ENCODE data around the gene TUBGCP4.

DNA sequence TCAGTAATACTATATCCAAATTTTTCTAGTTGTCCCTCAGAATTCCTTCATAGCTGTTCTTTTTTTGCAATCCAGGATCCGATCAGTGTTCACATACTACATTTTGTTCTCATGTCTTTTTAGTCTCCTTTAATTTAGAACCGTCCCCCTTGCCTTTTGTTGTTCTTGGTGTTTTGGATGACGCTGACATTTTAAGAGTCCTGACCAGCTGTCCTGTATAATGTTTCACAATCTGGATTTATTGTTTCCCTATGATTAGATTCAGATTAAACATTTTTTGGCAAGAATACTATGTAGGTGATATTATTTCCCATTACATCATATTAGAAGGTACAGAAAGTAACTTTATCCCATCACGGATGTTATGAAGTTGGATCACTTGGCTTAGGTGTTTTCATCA lies 11.4 kb downstream of the TUBGCP4 start:
- TF ChIP-seq, protein P1, sequence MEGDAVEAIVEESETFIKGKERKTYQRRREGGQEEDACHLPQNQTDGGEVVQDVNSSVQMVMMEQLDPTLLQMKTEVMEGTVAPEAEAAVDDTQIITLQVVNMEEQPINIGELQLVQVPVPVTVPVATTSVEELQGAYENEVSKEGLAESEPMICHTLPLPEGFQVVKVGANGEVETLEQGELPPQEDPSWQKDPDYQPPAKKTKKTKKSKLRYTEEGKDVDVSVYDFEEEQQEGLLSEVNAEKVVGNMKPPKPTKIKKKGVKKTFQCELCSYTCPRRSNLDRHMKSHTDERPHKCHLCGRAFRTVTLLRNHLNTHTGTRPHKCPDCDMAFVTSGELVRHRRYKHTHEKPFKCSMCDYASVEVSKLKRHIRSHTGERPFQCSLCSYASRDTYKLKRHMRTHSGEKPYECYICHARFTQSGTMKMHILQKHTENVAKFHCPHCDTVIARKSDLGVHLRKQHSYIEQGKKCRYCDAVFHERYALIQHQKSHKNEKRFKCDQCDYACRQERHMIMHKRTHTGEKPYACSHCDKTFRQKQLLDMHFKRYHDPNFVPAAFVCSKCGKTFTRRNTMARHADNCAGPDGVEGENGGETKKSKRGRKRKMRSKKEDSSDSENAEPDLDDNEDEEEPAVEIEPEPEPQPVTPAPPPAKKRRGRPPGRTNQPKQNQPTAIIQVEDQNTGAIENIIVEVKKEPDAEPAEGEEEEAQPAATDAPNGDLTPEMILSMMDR (conservative IDR thresholded peaks at IDR 0.05; ENCODE audit: low read depth, low read length) = no peak
- no peak for TF ChIP-seq RFX5 (IDR thresholded peaks at IDR 0.05; ENCODE audit: low read depth, low read length)
- TF ChIP-seq RAD21 (IDR thresholded peaks at IDR 0.05; ENCODE audit: low read length) = no peak
- TF ChIP-seq FOS (IDR thresholded peaks at IDR 0.05; ENCODE audit: low read depth, low read length) = no peak
- TF ChIP-seq POLR2A (IDR thresholded peaks at IDR 0.05; ENCODE audit: low read depth, low read length) = no peak
- TF ChIP-seq CEBPB (IDR thresholded peaks at IDR 0.05; ENCODE audit: low read depth, low read length) = no peak
- TF ChIP-seq, protein P2, sequence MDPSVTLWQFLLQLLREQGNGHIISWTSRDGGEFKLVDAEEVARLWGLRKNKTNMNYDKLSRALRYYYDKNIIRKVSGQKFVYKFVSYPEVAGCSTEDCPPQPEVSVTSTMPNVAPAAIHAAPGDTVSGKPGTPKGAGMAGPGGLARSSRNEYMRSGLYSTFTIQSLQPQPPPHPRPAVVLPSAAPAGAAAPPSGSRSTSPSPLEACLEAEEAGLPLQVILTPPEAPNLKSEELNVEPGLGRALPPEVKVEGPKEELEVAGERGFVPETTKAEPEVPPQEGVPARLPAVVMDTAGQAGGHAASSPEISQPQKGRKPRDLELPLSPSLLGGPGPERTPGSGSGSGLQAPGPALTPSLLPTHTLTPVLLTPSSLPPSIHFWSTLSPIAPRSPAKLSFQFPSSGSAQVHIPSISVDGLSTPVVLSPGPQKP (IDR thresholded peaks at IDR 0.05; ENCODE audit: borderline replicate concordance, low read depth, low read length) = no peak
- TF ChIP-seq MAFK (IDR thresholded peaks at IDR 0.05; ENCODE audit: low read depth, low read length) = no peak
- TF ChIP-seq RCOR1 (IDR thresholded peaks at IDR 0.05; ENCODE audit: insufficient replicate concordance, low read length) = no peak
- TF ChIP-seq MXI1 (IDR thresholded peaks at IDR 0.05; ENCODE audit: borderline replicate concordance, low read depth, low read length) = no peak
- no peak for TF ChIP-seq NFE2L2 (IDR thresholded peaks at IDR 0.05; ENCODE audit: low read depth, low read length)
